ENCODE data around the gene MLLT3. TPM values are rescaled to one million over a fixed set of nuclear protein-coding genes. Genes with fewer than 3 reads are reported as not detected.

MLLT3 gene
- total and polyA plus RNA-seq, 4 donors = 22.0 to 42.3 (median 31.1) TPM

GRCh38 chr9:20532584-20532983 lies 89.7 kb downstream of the MLLT3 start:
- H3K27ac ChIP-seq (ENCODE audit: low read depth, low read length) = no peak overlapping the region
- H3K27me3 ChIP-seq (ENCODE audit: control insufficient read depth, insufficient read depth, low read length) = no peaks in the 10 kb centered on the region
- WGBS (ENCODE audit: insufficient coverage) = 73% methylated on average over 4 of the region's 4 CpGs
- no peaks in the 10 kb centered on the region for H3K36me3 ChIP-seq (ENCODE audit: control insufficient read depth, insufficient read depth, low read length)
- no peaks in the 10 kb centered on the region for H3K4me1 ChIP-seq (ENCODE audit: control insufficient read depth, insufficient read depth, low read length)
- no peak overlapping the region for H3K4me3 ChIP-seq (ENCODE audit: low read depth, low read length)
- no peak for DNase-seq (ENCODE audit: low read depth in 4 of 6, low spot score in 6 of 6)
- no peaks in the 10 kb centered on the region for H3K9me3 ChIP-seq (ENCODE audit: control insufficient read depth, insufficient read depth, low read length)

- Histone ChIP-seq H3K4me1 (ENCODE audit: control insufficient read depth, insufficient read depth, low read length) (no peaks in the 10 kb centered on the region), H3K27ac (ENCODE audit: low read depth, low read length) (no peak overlapping the region), H3K27me3 (ENCODE audit: control insufficient read depth, insufficient read depth, low read length) (no peaks in the 10 kb centered on the region), H3K4me3 (ENCODE audit: low read depth, low read length) (no peak overlapping the region), H3K36me3 (ENCODE audit: control insufficient read depth, insufficient read depth, low read length) (no peaks in the 10 kb centered on the region), H3K9me3 (ENCODE audit: control insufficient read depth, insufficient read depth, low read length) (no peaks in the 10 kb centered on the region)
- WGBS (ENCODE audit: insufficient coverage) = no CpG with 5 or more reads among the region's 2 CpGs
- DNase-seq (ENCODE audit: low read depth in 4 of 6, low spot score in 6 of 6) = no peak
Observed at GRCh38 chr9:20529837-20530236, 92.5 kb downstream of the MLLT3 start.

GRCh38 chr9:20528253-20528652 lies 94.0 kb downstream of the MLLT3 start:
- DNase-seq (ENCODE audit: low read depth in 4 of 6, low spot score in 6 of 6) = no peak
- no peak overlapping the region for H3K4me3 ChIP-seq (ENCODE audit: low read depth, low read length)
- H3K27me3 ChIP-seq (ENCODE audit: control insufficient read depth, insufficient read depth, low read length) = no peaks in the 10 kb centered on the region
- no peak overlapping the region for H3K27ac ChIP-seq (ENCODE audit: low read depth, low read length)
- H3K9me3 ChIP-seq (ENCODE audit: control insufficient read depth, insufficient read depth, low read length) = no peaks in the 10 kb centered on the region
- 83% methylated on average over 4 of the region's 5 CpGs for WGBS (ENCODE audit: insufficient coverage)
- H3K4me1 ChIP-seq (ENCODE audit: control insufficient read depth, insufficient read depth, low read length) = no peaks in the 10 kb centered on the region
- no peaks in the 10 kb centered on the region for H3K36me3 ChIP-seq (ENCODE audit: control insufficient read depth, insufficient read depth, low read length)

- Histone ChIP-seq H3K36me3 (ENCODE audit: control insufficient read depth, insufficient read depth, low read length) (no peaks in the 10 kb centered on the region), H3K9me3 (ENCODE audit: control insufficient read depth, insufficient read depth, low read length) (no peaks in the 10 kb centered on the region), H3K4me3 (ENCODE audit: low read depth, low read length) (no peak overlapping the region), H3K4me1 (ENCODE audit: control insufficient read depth, insufficient read depth, low read length) (no peaks in the 10 kb centered on the region), H3K27me3 (ENCODE audit: control insufficient read depth, insufficient read depth, low read length) (no peaks in the 10 kb centered on the region), H3K27ac (ENCODE audit: low read depth, low read length) (no peak overlapping the region)
- WGBS (ENCODE audit: insufficient coverage) = no CpG with 5 or more reads among the region's 1 CpG
- DNase-seq (ENCODE audit: low read depth in 4 of 6, low spot score in 6 of 6) = no peak
Observed at GRCh38 chr9:20526500-20527319, 95.6 kb downstream of the MLLT3 start.

- no peak for DNase-seq (ENCODE audit: low read depth in 4 of 6, low spot score in 6 of 6)
- Histone ChIP-seq H3K9me3 (ENCODE audit: control insufficient read depth, insufficient read depth, low read length) (no peaks in the 10 kb centered on the region), H3K27me3 (ENCODE audit: control insufficient read depth, insufficient read depth, low read length) (no peaks in the 10 kb centered on the region), H3K4me1 (ENCODE audit: control insufficient read depth, insufficient read depth, low read length) (no peaks in the 10 kb centered on the region), H3K36me3 (ENCODE audit: control insufficient read depth, insufficient read depth, low read length) (no peaks in the 10 kb centered on the region), H3K4me3 (ENCODE audit: low read depth, low read length) (no peak overlapping the region), H3K27ac (ENCODE audit: low read depth, low read length) (no peak overlapping the region)
- WGBS (ENCODE audit: insufficient coverage) = 76% methylated on average over 2 of the region's 2 CpGs
Observed at GRCh38 chr9:20524776-20525175, 97.5 kb downstream of the MLLT3 start.

GRCh38 chr9:20518737-20519136 lies 103.6 kb downstream of the MLLT3 start:
- H3K4me1 ChIP-seq (ENCODE audit: control insufficient read depth, insufficient read depth, low read length) = no peaks in the 10 kb centered on the region
- no peaks in the 10 kb centered on the region for H3K9me3 ChIP-seq (ENCODE audit: control insufficient read depth, insufficient read depth, low read length)
- no peaks in the 10 kb centered on the region for H3K36me3 ChIP-seq (ENCODE audit: control insufficient read depth, insufficient read depth, low read length)
- DNase-seq (ENCODE audit: low read depth in 4 of 6, low spot score in 6 of 6) = no peak
- no CpG with 5 or more reads among the region's 1 CpG for WGBS (ENCODE audit: insufficient coverage)
- H3K4me3 ChIP-seq (ENCODE audit: low read depth, low read length) = no peak overlapping the region
- H3K27me3 ChIP-seq (ENCODE audit: control insufficient read depth, insufficient read depth, low read length) = no peaks in the 10 kb centered on the region
- no peak overlapping the region for H3K27ac ChIP-seq (ENCODE audit: low read depth, low read length)

- no peaks in the 10 kb centered on the region for H3K4me1 ChIP-seq (ENCODE audit: control insufficient read depth, insufficient read depth, low read length)
- H3K27me3 ChIP-seq (ENCODE audit: control insufficient read depth, insufficient read depth, low read length) = no peaks in the 10 kb centered on the region
Observed at GRCh38 chr9:20513126-20513913, 109.0 kb downstream of the MLLT3 start.

GRCh38 chr9:20512636-20513035 lies 109.7 kb downstream of the MLLT3 start:
- H3K36me3 ChIP-seq (ENCODE audit: control insufficient read depth, insufficient read depth, low read length) = no peaks in the 10 kb centered on the region
- no CpG with 5 or more reads among the region's 2 CpGs for WGBS (ENCODE audit: insufficient coverage)
- H3K27me3 ChIP-seq (ENCODE audit: control insufficient read depth, insufficient read depth, low read length) = no peaks in the 10 kb centered on the region
- no peaks in the 10 kb centered on the region for H3K4me1 ChIP-seq (ENCODE audit: control insufficient read depth, insufficient read depth, low read length)
- no peak overlapping the region for H3K4me3 ChIP-seq (ENCODE audit: low read depth, low read length)
- no peak overlapping the region for H3K27ac ChIP-seq (ENCODE audit: low read depth, low read length)
- H3K9me3 ChIP-seq (ENCODE audit: control insufficient read depth, insufficient read depth, low read length) = no peaks in the 10 kb centered on the region
- no peak for DNase-seq (ENCODE audit: low read depth in 4 of 6, low spot score in 6 of 6)

More at GRCh38 chr9:20513126-20513913, 109.0 kb downstream of the MLLT3 start:
- no peak for DNase-seq (ENCODE audit: low read depth in 4 of 6, low spot score in 6 of 6)
- 91% methylated on average over 9 of the region's 11 CpGs for WGBS (ENCODE audit: insufficient coverage)
- Histone ChIP-seq H3K27ac (ENCODE audit: low read depth, low read length) (no peak overlapping the region), H3K4me3 (ENCODE audit: low read depth, low read length) (no peak overlapping the region), H3K9me3 (ENCODE audit: control insufficient read depth, insufficient read depth, low read length) (no peaks in the 10 kb centered on the region), H3K36me3 (ENCODE audit: control insufficient read depth, insufficient read depth, low read length) (no peaks in the 10 kb centered on the region)

GRCh38 chr9:20512106-20512505 lies 110.2 kb downstream of the MLLT3 start:
- Histone ChIP-seq H3K27me3 (ENCODE audit: control insufficient read depth, insufficient read depth, low read length) (no peaks in the 10 kb centered on the region), H3K9me3 (ENCODE audit: control insufficient read depth, insufficient read depth, low read length) (no peaks in the 10 kb centered on the region), H3K36me3 (ENCODE audit: control insufficient read depth, insufficient read depth, low read length) (no peaks in the 10 kb centered on the region), H3K4me3 (ENCODE audit: low read depth, low read length) (no peak overlapping the region), H3K4me1 (ENCODE audit: control insufficient read depth, insufficient read depth, low read length) (no peaks in the 10 kb centered on the region), H3K27ac (ENCODE audit: low read depth, low read length) (no peak overlapping the region)
- WGBS (ENCODE audit: insufficient coverage) = no CpG with 5 or more reads among the region's 2 CpGs
- DNase-seq (ENCODE audit: low read depth in 4 of 6, low spot score in 6 of 6) = no peak

All from spinal cord (tissue), 10 donors.